ENCODE data around the gene KBTBD13. TPM values are rescaled to one million over a fixed set of nuclear protein-coding genes. Genes with fewer than 3 reads are reported as not detected.

The KBTBD13 gene
- total RNA-seq, result 1 to 10 TPM in 2 of 4 donors, under 1 TPM in 2; 0.46 to 1.4 (median 1.1) TPM

DNA sequence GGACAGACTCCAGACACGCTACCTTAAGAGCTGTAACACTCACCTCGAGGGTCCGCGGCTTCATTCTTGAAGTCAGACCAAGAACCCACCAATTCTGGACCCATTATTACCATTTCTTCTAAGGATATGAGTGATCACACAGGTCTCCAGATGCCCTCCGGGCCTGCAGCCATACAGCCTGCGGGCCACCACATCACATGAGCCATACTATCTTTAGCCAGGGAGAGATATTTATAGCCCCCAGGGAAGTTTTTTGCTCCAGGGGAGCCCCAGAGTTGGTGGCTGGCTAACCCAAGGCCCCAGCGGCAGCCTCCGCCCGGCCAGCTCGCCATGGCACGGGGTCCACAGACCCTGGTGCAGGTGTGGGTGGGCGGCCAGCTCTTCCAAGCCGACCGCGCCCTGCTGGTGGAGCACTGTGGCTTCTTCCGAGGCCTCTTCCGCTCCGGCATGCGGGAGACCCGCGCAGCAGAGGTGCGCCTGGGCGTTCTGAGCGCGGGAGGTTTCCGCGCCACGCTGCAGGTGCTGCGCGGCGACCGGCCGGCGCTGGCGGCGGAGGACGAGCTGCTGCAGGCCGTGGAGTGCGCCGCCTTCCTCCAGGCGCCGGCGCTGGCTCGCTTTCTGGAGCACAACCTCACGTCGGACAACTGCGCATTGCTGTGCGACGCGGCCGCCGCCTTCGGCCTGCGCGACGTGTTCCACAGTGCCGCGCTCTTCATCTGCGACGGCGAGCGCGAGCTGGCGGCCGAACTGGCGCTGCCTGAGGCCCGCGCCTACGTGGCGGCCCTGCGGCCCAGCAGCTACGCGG, at the start of gene KBTBD13:
KBTBD13 (plus strand) TSS at position 261 of the 805 bp plus-strand sequence; CDS start at position 331, 70 bp downstream.
- Histone ChIP-seq H3K4me3 (peak within 1 kb of the TSS; percentile 30 to 46 (median 38)), H3K4me1 (peaks cover 20 to 23% of the 10 kb centered on the region in 2 donors)

DNA sequence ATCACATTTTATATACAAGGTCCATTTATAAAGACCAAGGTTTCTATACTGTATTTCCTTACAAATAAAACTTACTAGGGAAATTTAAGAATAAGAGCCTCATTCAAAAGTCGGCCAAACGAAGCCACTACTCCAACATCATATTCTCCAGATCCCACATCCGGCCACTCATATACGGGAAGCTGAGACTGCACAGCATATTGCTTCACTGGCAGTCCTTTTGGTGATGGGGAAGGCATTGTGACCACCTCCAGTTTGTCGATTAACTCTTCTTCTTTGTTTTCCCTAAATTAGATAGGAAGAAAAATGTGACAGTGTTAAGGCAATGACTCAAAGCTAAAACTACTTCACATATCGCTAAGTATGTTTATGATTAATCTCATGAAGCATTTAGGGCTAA, 49.8 kb upstream of the KBTBD13 start:
- Histone ChIP-seq H3K4me1 (peaks cover 21 to 24% of the 10 kb centered on the region in 2 donors), H3K4me3 (no peak overlapping the region), H3K27me3 (no peaks in the 10 kb centered on the region), H3K9me3 (no peaks in the 10 kb centered on the region), H3K27ac (no peak overlapping the region), H3K36me3 (peaks cover 0 to 25% of the 10 kb centered on the region in 2 donors)
- DNase-seq (no peak), ATAC-seq (no peak)
- intact Hi-C loops (cut with DNase I; ENCODE audit: low total_unique reads) (no loop called here), in situ Hi-C loops (cut with MboI; ENCODE audit: low sequenced_read_pairs in 4 of 4) (loop anchor here (25.0 kb wide), 2 partner anchors 236 to 261 kb away; partner anchors contain the start of genes PARP16 (in 3 of the 4) and RNU5A-1 (in 3 of the 4))
- TF ChIP-seq, protein P1, sequence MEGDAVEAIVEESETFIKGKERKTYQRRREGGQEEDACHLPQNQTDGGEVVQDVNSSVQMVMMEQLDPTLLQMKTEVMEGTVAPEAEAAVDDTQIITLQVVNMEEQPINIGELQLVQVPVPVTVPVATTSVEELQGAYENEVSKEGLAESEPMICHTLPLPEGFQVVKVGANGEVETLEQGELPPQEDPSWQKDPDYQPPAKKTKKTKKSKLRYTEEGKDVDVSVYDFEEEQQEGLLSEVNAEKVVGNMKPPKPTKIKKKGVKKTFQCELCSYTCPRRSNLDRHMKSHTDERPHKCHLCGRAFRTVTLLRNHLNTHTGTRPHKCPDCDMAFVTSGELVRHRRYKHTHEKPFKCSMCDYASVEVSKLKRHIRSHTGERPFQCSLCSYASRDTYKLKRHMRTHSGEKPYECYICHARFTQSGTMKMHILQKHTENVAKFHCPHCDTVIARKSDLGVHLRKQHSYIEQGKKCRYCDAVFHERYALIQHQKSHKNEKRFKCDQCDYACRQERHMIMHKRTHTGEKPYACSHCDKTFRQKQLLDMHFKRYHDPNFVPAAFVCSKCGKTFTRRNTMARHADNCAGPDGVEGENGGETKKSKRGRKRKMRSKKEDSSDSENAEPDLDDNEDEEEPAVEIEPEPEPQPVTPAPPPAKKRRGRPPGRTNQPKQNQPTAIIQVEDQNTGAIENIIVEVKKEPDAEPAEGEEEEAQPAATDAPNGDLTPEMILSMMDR (IDR thresholded peaks at IDR 0.05 in 4 of 5, conservative IDR thresholded peaks at IDR 0.05 in 1 of 5), result no peak
- TF ChIP-seq POLR2A (IDR thresholded peaks at IDR 0.05), result no peak

More for the DNA sequence above, at the start of gene KBTBD13:
- no peaks in the 10 kb centered on the region for H3K36me3 ChIP-seq
- in situ Hi-C loops (cut with MboI; ENCODE audit: low sequenced_read_pairs in 4 of 4), result no loop called here
- H3K27ac ChIP-seq, result peak within 1 kb of the TSS; percentile 54 to 93 (median 88)
- no peaks in the 10 kb centered on the region for H3K27me3 ChIP-seq
- DNase-seq, result peak; percentile 47 to 76
- TF ChIP-seq POLR2A (IDR thresholded peaks at IDR 0.05), result peak in 1 of 2 donors; percentile 47
- TF ChIP-seq, protein P1 (IDR thresholded peaks at IDR 0.05 in 4 of 5, conservative IDR thresholded peaks at IDR 0.05 in 1 of 5), result no peak
- peak; percentile 93 to 95 for ATAC-seq
- no peaks in the 10 kb centered on the region for H3K9me3 ChIP-seq
- intact Hi-C loops (cut with DNase I; ENCODE audit: low total_unique reads), result no loop called here

DNA sequence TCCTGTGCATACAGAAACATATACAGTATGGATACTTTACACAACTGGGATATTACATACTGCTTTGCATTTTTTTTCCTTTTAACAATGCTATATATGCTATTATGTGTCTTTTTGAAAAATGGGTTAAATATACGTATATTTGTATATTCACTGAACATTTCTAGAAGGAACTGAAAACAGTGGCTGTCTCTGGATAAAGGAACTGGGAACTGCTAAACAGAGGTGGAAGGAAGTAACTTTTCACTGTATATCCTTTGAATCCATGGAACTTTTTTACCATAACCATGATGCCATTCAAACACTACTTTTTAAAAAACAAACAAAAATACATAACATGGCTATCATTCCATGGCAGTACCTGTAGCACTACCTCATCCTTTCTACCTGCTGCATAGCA, 49.0 kb upstream of the KBTBD13 start:
- ATAC-seq (no peak), DNase-seq (no peak)
- Histone ChIP-seq H3K9me3 (no peaks in the 10 kb centered on the region), H3K27me3 (no peaks in the 10 kb centered on the region), H3K36me3 (peaks cover 0 to 25% of the 10 kb centered on the region in 2 donors), H3K4me3 (no peak overlapping the region), H3K4me1 (peaks cover 14 to 19% of the 10 kb centered on the region in 2 donors), H3K27ac (no peak overlapping the region)
- in situ Hi-C loops (cut with MboI; ENCODE audit: low sequenced_read_pairs in 4 of 4) (loop anchor here (25.0 kb wide), 2 partner anchors 235 to 260 kb away; partner anchors contain the start of genes PARP16 (in 3 of the 4) and RNU5A-1 (in 3 of the 4)), intact Hi-C loops (cut with DNase I; ENCODE audit: low total_unique reads) (no loop called here)
- no peak for TF ChIP-seq POLR2A (IDR thresholded peaks at IDR 0.05)
- TF ChIP-seq, protein P1 (IDR thresholded peaks at IDR 0.05 in 4 of 5, conservative IDR thresholded peaks at IDR 0.05 in 1 of 5), result no peak

DNA sequence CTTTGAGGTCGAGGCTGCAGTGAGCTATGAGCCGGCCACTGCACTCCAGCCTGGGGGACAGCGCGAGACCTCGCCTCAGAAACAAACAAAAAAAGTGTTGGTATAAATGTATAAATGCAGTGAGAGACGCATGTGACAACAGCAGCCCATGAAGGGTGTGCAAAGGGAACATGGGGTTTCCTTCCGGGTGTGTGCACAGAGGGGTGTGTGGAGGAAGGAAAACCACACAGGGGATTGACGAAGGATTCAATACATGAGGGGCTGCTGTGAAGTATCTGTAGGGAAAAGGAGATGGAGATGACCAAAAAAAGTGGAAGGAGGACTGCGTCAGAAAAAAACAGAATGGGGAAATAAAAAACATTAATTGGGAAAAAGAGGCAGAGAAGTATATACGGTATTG, 48.2 kb upstream of the KBTBD13 start:
- in situ Hi-C loops (cut with MboI; ENCODE audit: low sequenced_read_pairs in 4 of 4) (loop anchor here (25.0 kb wide), 2 partner anchors 234 to 259 kb away; partner anchors contain the start of genes PARP16 (in 3 of the 4) and RNU5A-1 (in 3 of the 4)), intact Hi-C loops (cut with DNase I; ENCODE audit: low total_unique reads) (loop anchor here (2.0 kb wide), 1 partner anchor 40 kb away; the partner anchor contains the start of gene SPG21)
- DNase-seq (no peak), ATAC-seq (no peak)
- Histone ChIP-seq H3K27ac (peak overlapping the region in 2 of 4 donors; percentile 87 to 92), H3K27me3 (no peaks in the 10 kb centered on the region), H3K9me3 (no peaks in the 10 kb centered on the region), H3K4me1 (peaks cover 14 to 19% of the 10 kb centered on the region in 2 donors), H3K36me3 (peaks cover 0 to 25% of the 10 kb centered on the region in 2 donors), H3K4me3 (peak overlapping the region; percentile 79 to 95 (median 88))
- TF ChIP-seq POLR2A (IDR thresholded peaks at IDR 0.05), result no peak
- TF ChIP-seq, protein P1 (IDR thresholded peaks at IDR 0.05 in 4 of 5, conservative IDR thresholded peaks at IDR 0.05 in 1 of 5), result no peak

Measured in gastrocnemius medialis (tissue), 4 donors.